Keratinocyte (primary cell): ENCODE measurements around the gene CA11.
"Not testable (repeated sequence)": the region's sequence is repeated elsewhere in the genome, so short reads cannot be mapped to it uniquely, and the experiment has no call there.

Experiments used
- CTCF ChIP-seq, 3 experiments: IDR thresholded peaks in 1 of 3; conservative IDR thresholded peaks in 1 of 3; optimal IDR thresholded peaks in 1 of 3; 2 replicates in 2 of 3; 3 replicates in 1 of 3; pipeline versions ENCODE3 to v1.5.1; 2011; ENCODE audit warnings: low read length in 3 of 3, mild to moderate bottlenecking in 3 of 3, moderate library complexity in 2 of 3, control low read depth in 1 of 3, inconsistent platforms in 1 of 3; ENCODE audit not compliant: insufficient read depth in 2 of 3; ENCODE audit errors: extremely low read depth in 1 of 3
- EZH2 ChIP-seq: IDR thresholded peaks from one replicate; pipeline ENCODE4 v1.6.1; 2012; ENCODE audit warnings: inconsistent platforms, mild to moderate bottlenecking, low read length, moderate library complexity

- TF ChIP-seq EZH2; CTCF (optimal IDR thresholded peaks at IDR 0.05 in 1 of 3, IDR thresholded peaks at IDR 0.05 in 1 of 3, conservative IDR thresholded peaks at IDR 0.05 in 1 of 3; ENCODE audit: extremely low read depth in 1 of 3, insufficient read depth in 2 of 3, low read length in 3 of 3): not testable (repeated sequence)
Measured at GRCh38 chr19:48693629-48694028, 47.6 kb upstream of the CA11 start.
